Natural killer cell (primary cell): ENCODE data around the gene PI4K2B. TPM values are rescaled to one million over a fixed set of nuclear protein-coding genes. Genes with fewer than 3 reads are reported as not detected.

Experiments used
- ATAC-seq, 3 donors: fragments of 150-1000 bp in 2 of 3; fragments of 200-7000 bp in 1 of 3; cut with Tn5 transposase; 1 replicate in 1 of 3; 2 replicates in 2 of 3; pipeline ENCODE4 v1.10.0; 2021; ENCODE audit warnings: mild to moderate bottlenecking in 2 of 3, moderate library complexity in 2 of 3
- DNase-seq, 2 donors: peaks; one replicate each; pipeline versions ENCODE4 v3.0.0 to v3.0.0-alpha.2; 2013 to 2021; ENCODE audit warnings: mixed read lengths in 1 of 2
- H3K27ac ChIP-seq: one replicate; pipeline ENCODE4 v1.5.1; 2013; ENCODE audit warnings: mild to moderate bottlenecking, low read length
- H3K27me3 ChIP-seq: one replicate; pipeline ENCODE4 v1.6.1; 2013; ENCODE audit warnings: low read length; ENCODE audit not compliant: control insufficient read depth, insufficient read depth
- H3K36me3 ChIP-seq: one replicate; pipeline ENCODE4 v1.6.1; 2013; ENCODE audit warnings: low read length; ENCODE audit not compliant: control insufficient read depth, insufficient read depth
- H3K4me1 ChIP-seq: one replicate; pipeline ENCODE4 v1.6.1; 2013; ENCODE audit warnings: low read length; ENCODE audit not compliant: control insufficient read depth, insufficient read depth
- H3K4me3 ChIP-seq: one replicate; pipeline ENCODE4 v1.5.1; 2013; ENCODE audit warnings: low read length
- H3K9me3 ChIP-seq: one replicate; pipeline ENCODE4 v1.6.1; 2013; ENCODE audit warnings: low read length; ENCODE audit not compliant: control insufficient read depth, insufficient read depth
- H3K27ac Mint-ChIP-seq, 2 donors: one replicate each; pipeline ENCODE4 v1.8.0; 2022; ENCODE audit warnings: mild to moderate bottlenecking in 2 of 2, mixed read lengths in 2 of 2, moderate library complexity in 1 of 2
- H3K27me3 Mint-ChIP-seq, 2 donors: one replicate each; pipeline ENCODE4 v1.8.0; 2022; ENCODE audit warnings: low read depth in 2 of 2, mixed read lengths in 2 of 2
- H3K36me3 Mint-ChIP-seq: one replicate; pipeline ENCODE4 v1.8.0; 2022; ENCODE audit warnings: mixed read lengths
- H3K4me1 Mint-ChIP-seq, 2 donors: one replicate each; pipeline ENCODE4 v1.8.0; 2022; ENCODE audit warnings: mixed read lengths in 2 of 2
- H3K4me3 Mint-ChIP-seq: one replicate; pipeline ENCODE4 v1.8.0; 2022; ENCODE audit warnings: mild to moderate bottlenecking, moderate library complexity, mixed read lengths
- H3K9me3 Mint-ChIP-seq, 2 donors: one replicate each; pipeline ENCODE4 v1.8.0; 2022; ENCODE audit warnings: mixed read lengths in 2 of 2
- CTCF ChIP-seq: fragments of 200-600 bp; IDR thresholded peaks from one replicate; pipeline ENCODE4 v1.8.0; 2022; ENCODE audit warnings: antibody characterized with exemption
- WGBS: methylation state at CpG from one replicate; pipeline ENCODE4 v1.1.7; 2013; ENCODE audit warnings: missing lambda C conversion rate; ENCODE audit not compliant: insufficient coverage; 5-methylcytosine and 5-hydroxymethylcytosine counted together
- intact Hi-C: fragments of 100-400 bp; cut with micrococcal nuclease; formaldehyde crosslinking; loops from one replicate; pipeline ENCODE4 v1.14.2; 2022
- total RNA-seq, 4 donors: library from RNA; stranded (reverse); fragments of 120-200 nt in 1 of 4; gene quantifications; one replicate each; pipeline versions ENCODE4 v1.2.3 to v1.2.4, GENCODE V29; 2013 to 2022

The PI4K2B gene
- total RNA-seq, 3 donors from 2014 or later (not counting 1 experiment from before 2014, with no cell fraction given), result 12.2 to 14.5 (median 13.0) TPM

- H3K9me3 ChIP-seq, result no peaks in the 10 kb centered on the region
- DNase-seq (no peak), ATAC-seq (no peak)
- no peak for TF ChIP-seq CTCF
- peaks cover 2% of the 10 kb centered on the region for H3K27me3 ChIP-seq
- H3K4me3 ChIP-seq, result no peak overlapping the region
- no peaks in the 10 kb centered on the region for H3K36me3 ChIP-seq
- no peaks in the 10 kb centered on the region for H3K4me1 ChIP-seq
- Mint-ChIP-seq H3K27me3 (peaks cover 0 to 14% of the 10 kb centered on the region in 2 donors), H3K4me1 (peaks cover 6 to 7% of the 10 kb centered on the region in 2 donors), H3K27ac (no peak overlapping the region), H3K36me3 (no peaks in the 10 kb centered on the region), H3K9me3 (no peaks in the 10 kb centered on the region), H3K4me3 (no peak overlapping the region)
- WGBS, result 90% methylated on average over 7 of the region's 7 CpGs
- H3K27ac ChIP-seq, result no peak overlapping the region
- intact Hi-C loops, result no loop called here
Observed at GRCh38 chr4:25307596-25307995, 73.8 kb downstream of the PI4K2B start.

GRCh38 chr4:25308306-25308705 is 74.5 kb downstream of the PI4K2B start:
- Histone ChIP-seq H3K36me3 (no peaks in the 10 kb centered on the region), H3K4me1 (peaks cover 4% of the 10 kb centered on the region), H3K9me3 (no peaks in the 10 kb centered on the region), H3K27ac (no peak overlapping the region), H3K27me3 (peaks cover 2% of the 10 kb centered on the region), H3K4me3 (no peak overlapping the region)
- WGBS, result 71% methylated on average over 2 of the region's 2 CpGs
- peaks cover 0 to 14% of the 10 kb centered on the region in 2 donors for H3K27me3 Mint-ChIP-seq
- H3K36me3 Mint-ChIP-seq, result no peaks in the 10 kb centered on the region
- H3K27ac Mint-ChIP-seq, result no peak overlapping the region
- H3K9me3 Mint-ChIP-seq, result no peaks in the 10 kb centered on the region
- no peak for ATAC-seq
- no peak for TF ChIP-seq CTCF
- H3K4me1 Mint-ChIP-seq, result peaks cover 12 to 13% of the 10 kb centered on the region in 2 donors
- DNase-seq, result no peak
- no peak overlapping the region for H3K4me3 Mint-ChIP-seq
- intact Hi-C loops, result no loop called here

- no peaks in the 10 kb centered on the region for H3K36me3 Mint-ChIP-seq
- Histone ChIP-seq H3K36me3 (no peaks in the 10 kb centered on the region), H3K27me3 (peaks cover 2% of the 10 kb centered on the region), H3K27ac (no peak overlapping the region), H3K4me1 (peaks cover 8% of the 10 kb centered on the region), H3K9me3 (no peaks in the 10 kb centered on the region), H3K4me3 (no peak overlapping the region)
- ATAC-seq (no peak), DNase-seq (no peak)
- H3K4me3 Mint-ChIP-seq, result no peak overlapping the region
- intact Hi-C loops, result no loop called here
- WGBS, result 86% methylated on average over 7 of the region's 7 CpGs
- TF ChIP-seq CTCF, result no peak
- no peak overlapping the region for H3K27ac Mint-ChIP-seq
- peaks cover 0 to 14% of the 10 kb centered on the region in 2 donors for H3K27me3 Mint-ChIP-seq
- peaks cover 12 to 18% of the 10 kb centered on the region in 2 donors for H3K4me1 Mint-ChIP-seq
- no peaks in the 10 kb centered on the region for H3K9me3 Mint-ChIP-seq
Observed at GRCh38 chr4:25308761-25309160, 74.9 kb downstream of the PI4K2B start.
